DOHH2 (cell line): Measurements from ENCODE around the gene GALNT14.

Experiments used
- H3F3A ChIP-seq: fragments of 200-600 bp; sonication (generic), shearing (Covaris generic); 2 replicates; pipeline ENCODE4 v1.6.0; 2016; ENCODE audit warnings: antibody characterized with exemption, mild to moderate bottlenecking; ENCODE audit not compliant: control insufficient read depth, insufficient read depth
- H3K27ac ChIP-seq: fragments of 200-600 bp; sonication (generic); 2 replicates; pipeline ENCODE4 v1.5.1; 2014; ENCODE audit warnings: low read depth, mild to moderate bottlenecking, low read length, moderate library complexity
- H3K27me3 ChIP-seq: fragments of 200-600 bp; sonication (generic); 2 replicates; pipeline ENCODE4 v1.6.1; 2014; ENCODE audit warnings: mild to moderate bottlenecking, low read length, mixed read lengths; ENCODE audit not compliant: control insufficient read depth
- H3K36me3 ChIP-seq: fragments of 200-600 bp; sonication (generic); 2 replicates; pipeline ENCODE4 v1.6.1; 2014; ENCODE audit warnings: mild to moderate bottlenecking, low read length, moderate library complexity, mixed read lengths; ENCODE audit not compliant: control insufficient read depth
- H3K4me1 ChIP-seq: fragments of 200-600 bp; sonication (generic); 2 replicates; pipeline ENCODE4 v1.6.1; 2014; ENCODE audit warnings: mild to moderate bottlenecking, low read length, mixed read lengths; ENCODE audit not compliant: control insufficient read depth
- H3K4me2 ChIP-seq: fragments of 200-600 bp; sonication (generic); 2 replicates; pipeline ENCODE4 v1.6.0; 2014; ENCODE audit warnings: mild to moderate bottlenecking, low read length, moderate library complexity
- H3K4me3 ChIP-seq: fragments of 200-600 bp; sonication (generic); 2 replicates; pipeline ENCODE4 v1.5.1; 2014; ENCODE audit warnings: mild to moderate bottlenecking, low read length, mixed read lengths
- H3K79me2 ChIP-seq: fragments of 200-600 bp; sonication (generic); 2 replicates; pipeline ENCODE4 v1.6.1; 2014; ENCODE audit warnings: mild to moderate bottlenecking, low read length, mixed read lengths; ENCODE audit not compliant: control insufficient read depth
- H3K9me2 ChIP-seq: fragments of 200-600 bp; sonication (generic); replicated peaks from 2 replicates; pipeline ENCODE4 v1.6.1; 2014; ENCODE audit warnings: mild to moderate bottlenecking, low read length, mixed read lengths; ENCODE audit not compliant: control insufficient read depth
- H3K9me3 ChIP-seq: fragments of 200-600 bp; sonication (generic); 2 replicates; pipeline ENCODE4 v1.6.1; 2014; ENCODE audit warnings: antibody characterized with exemption, low read length, mixed read lengths; ENCODE audit not compliant: control insufficient read depth, insufficient read depth
- H4K20me1 ChIP-seq: fragments of 200-600 bp; sonication (generic); 2 replicates; pipeline ENCODE4 v1.6.0; 2014; ENCODE audit warnings: low read depth, mild to moderate bottlenecking, antibody characterized with exemption, low read length, moderate library complexity; ENCODE audit not compliant: control insufficient read depth, insufficient read depth
- EZH2phosphoT487 ChIP-seq: fragments of 200-600 bp; sonication (generic); IDR thresholded peaks from 2 replicates; pipeline ENCODE4 v1.6.1; 2017; ENCODE audit warnings: borderline replicate concordance, mild to moderate bottlenecking, antibody characterized with exemption, low read length, moderate library complexity, mixed read lengths
- TF ChIP-seq, protein P1 (sequence below): fragments of 200-600 bp; sonication (generic); IDR thresholded peaks from one replicate; pipeline ENCODE4 v1.5.1; 2014; ENCODE audit warnings: antibody characterized with exemption, mild to moderate bottlenecking, low read depth, low read length; ENCODE audit not compliant: poor library complexity, severe bottlenecking

GALNT14 gene

DNA sequence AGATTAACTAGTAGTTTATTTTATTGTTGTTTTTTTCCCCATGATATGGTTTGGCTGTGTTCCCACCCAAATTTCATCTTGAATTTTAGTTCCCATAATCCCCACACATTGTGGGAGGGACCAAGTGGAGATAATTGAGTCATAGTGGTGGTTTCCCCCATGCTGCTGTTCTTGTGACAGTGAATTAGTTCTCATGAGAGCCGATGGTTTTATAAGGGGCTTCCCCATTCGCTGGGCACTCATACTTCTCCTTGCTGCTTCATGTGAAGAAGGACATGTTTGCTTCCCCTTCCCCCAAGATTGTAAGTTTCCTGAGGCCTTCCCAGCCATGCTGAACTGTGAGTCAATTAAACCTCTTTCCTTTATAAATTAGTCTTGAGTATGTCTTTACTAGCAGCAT lies 36.5 kb downstream of the GALNT14 start:
- TF ChIP-seq, protein P1, sequence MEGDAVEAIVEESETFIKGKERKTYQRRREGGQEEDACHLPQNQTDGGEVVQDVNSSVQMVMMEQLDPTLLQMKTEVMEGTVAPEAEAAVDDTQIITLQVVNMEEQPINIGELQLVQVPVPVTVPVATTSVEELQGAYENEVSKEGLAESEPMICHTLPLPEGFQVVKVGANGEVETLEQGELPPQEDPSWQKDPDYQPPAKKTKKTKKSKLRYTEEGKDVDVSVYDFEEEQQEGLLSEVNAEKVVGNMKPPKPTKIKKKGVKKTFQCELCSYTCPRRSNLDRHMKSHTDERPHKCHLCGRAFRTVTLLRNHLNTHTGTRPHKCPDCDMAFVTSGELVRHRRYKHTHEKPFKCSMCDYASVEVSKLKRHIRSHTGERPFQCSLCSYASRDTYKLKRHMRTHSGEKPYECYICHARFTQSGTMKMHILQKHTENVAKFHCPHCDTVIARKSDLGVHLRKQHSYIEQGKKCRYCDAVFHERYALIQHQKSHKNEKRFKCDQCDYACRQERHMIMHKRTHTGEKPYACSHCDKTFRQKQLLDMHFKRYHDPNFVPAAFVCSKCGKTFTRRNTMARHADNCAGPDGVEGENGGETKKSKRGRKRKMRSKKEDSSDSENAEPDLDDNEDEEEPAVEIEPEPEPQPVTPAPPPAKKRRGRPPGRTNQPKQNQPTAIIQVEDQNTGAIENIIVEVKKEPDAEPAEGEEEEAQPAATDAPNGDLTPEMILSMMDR = no peak
- no peak for TF ChIP-seq EZH2phosphoT487
- Histone ChIP-seq H3K4me2 (no peak overlapping the region), H3K4me3 (no peak overlapping the region), H3K36me3 (no peaks in the 10 kb centered on the region), H3K27me3 (no peaks in the 10 kb centered on the region; the same call in 1 of the 2 replicates), H3F3A (no peaks in the 10 kb centered on the region), H3K9me2 (no peaks in the 10 kb centered on the region), H3K79me2 (no peaks in the 10 kb centered on the region), H4K20me1 (no peaks in the 10 kb centered on the region), H3K27ac (no peak overlapping the region), H3K9me3 (no peaks in the 10 kb centered on the region), H3K4me1 (peaks cover 8% of the 10 kb centered on the region)

DNA sequence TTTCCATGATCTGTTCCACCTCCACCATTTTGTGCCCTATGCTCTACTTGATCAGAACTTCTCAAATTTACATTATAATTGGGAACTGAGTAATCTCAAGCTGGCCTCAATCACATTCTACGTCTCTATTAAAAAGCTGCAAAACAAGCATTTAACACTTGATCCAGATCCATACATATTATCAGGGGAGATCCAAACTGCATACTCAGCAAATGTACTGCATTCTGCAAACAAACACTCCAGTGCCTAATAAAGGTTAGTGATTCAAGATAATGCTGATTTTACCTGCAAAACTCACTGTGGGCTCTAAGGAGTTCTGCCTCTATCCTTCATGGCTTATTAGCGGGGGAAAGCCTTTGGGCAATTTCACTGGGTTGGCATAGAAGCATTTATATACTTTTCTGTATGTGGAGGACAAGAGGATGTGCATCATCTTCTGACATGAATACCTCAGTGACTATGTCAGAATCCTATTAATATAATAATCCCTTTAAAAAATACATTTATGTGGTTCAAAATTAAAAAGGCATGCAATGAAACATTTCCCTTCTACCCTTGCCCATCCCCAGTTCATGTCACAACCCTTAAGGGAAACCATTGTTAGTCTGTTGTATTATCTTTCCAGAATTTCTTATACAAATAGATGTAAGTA lies 40.2 kb downstream of the GALNT14 start:
- TF ChIP-seq, protein P1 = no peak
- no peak for TF ChIP-seq EZH2phosphoT487
- no peaks in the 10 kb centered on the region for H3F3A ChIP-seq
- no peaks in the 10 kb centered on the region; the same call in 1 of the 2 replicates for H3K27me3 ChIP-seq
- H3K36me3 ChIP-seq = no peaks in the 10 kb centered on the region
- H3K4me1 ChIP-seq = peaks cover 8% of the 10 kb centered on the region
- H3K9me3 ChIP-seq = no peaks in the 10 kb centered on the region
- H3K4me2 ChIP-seq = no peak overlapping the region
- no peak overlapping the region for H3K27ac ChIP-seq
- no peaks in the 10 kb centered on the region for H4K20me1 ChIP-seq
- no peaks in the 10 kb centered on the region for H3K79me2 ChIP-seq
- H3K9me2 ChIP-seq = no peaks in the 10 kb centered on the region
- no peak overlapping the region for H3K4me3 ChIP-seq

DNA sequence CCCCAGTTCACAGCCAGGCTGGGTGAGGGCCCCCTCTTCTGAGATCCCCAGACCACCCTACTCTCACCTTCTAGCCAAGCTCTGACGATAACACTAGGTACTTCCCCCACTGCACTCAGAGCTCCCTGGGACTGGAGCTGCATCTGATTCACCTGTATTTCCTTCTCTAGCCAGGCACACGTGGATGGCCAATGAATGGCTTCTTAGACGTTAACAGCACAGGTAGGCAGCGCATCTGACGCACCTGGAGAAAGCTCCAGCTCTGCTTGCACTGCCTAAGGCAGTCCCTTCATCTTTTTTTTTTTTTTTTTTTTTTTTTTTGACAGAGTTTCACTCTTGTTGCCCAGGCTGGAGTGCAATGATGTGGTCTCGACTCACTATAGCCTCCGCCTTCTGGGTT lies 48.1 kb downstream of the GALNT14 start:
- no peaks in the 10 kb centered on the region for H4K20me1 ChIP-seq
- no peaks in the 10 kb centered on the region for H3K4me1 ChIP-seq
- no peak overlapping the region for H3K4me2 ChIP-seq
- no peaks in the 10 kb centered on the region for H3K79me2 ChIP-seq
- H3K4me3 ChIP-seq = no peak overlapping the region
- H3K36me3 ChIP-seq = no peaks in the 10 kb centered on the region
- H3K9me2 ChIP-seq = no peaks in the 10 kb centered on the region
- no peaks in the 10 kb centered on the region for H3F3A ChIP-seq
- H3K27me3 ChIP-seq = no peaks in the 10 kb centered on the region
- H3K27ac ChIP-seq = no peak overlapping the region
- TF ChIP-seq EZH2phosphoT487 = no peak
- TF ChIP-seq, protein P1 = no peak
- H3K9me3 ChIP-seq = no peaks in the 10 kb centered on the region
